AG04449 (cell line): ENCODE results near the gene ASZ1.

Experiments
- CTCF ChIA-PET: fragments of 350-600 bp; formaldehyde crosslinking; extraction: SDS; loops from one replicate; lab custom pipeline; 2021; ENCODE audit warnings: antibody characterized with exemption; lab: Yijun Ruan, JAX
- POLR2A ChIA-PET: fragments of 400-600, 350-600 bp; formaldehyde crosslinking; extraction: SDS; loops from one replicate; lab custom pipeline; 2020; ENCODE audit warnings: antibody characterized with exemption, inconsistent platforms; lab: Yijun Ruan, JAX
- DNase-seq: peaks from one replicate; pipeline ENCODE4 v3.0.0-alpha.2; 2010; ENCODE audit warnings: low read depth, low spot score
- H3K4me3 ChIP-seq: 2 replicates; pipeline ENCODE4 v1.5.1; 2011; ENCODE audit warnings: low read depth, mild to moderate bottlenecking, control low read depth, low read length
- CTCF ChIP-seq: IDR thresholded peaks from one replicate; pipeline ENCODE4 v1.5.1; 2011; ENCODE audit warnings: mild to moderate bottlenecking, moderate library complexity, low read length, control low read depth, inconsistent platforms; ENCODE audit not compliant: insufficient read depth; ENCODE audit errors: missing control alignments

ASZ1 gene

GRCh38 chr7:117324960-117325359 lies 102.3 kb downstream of the ASZ1 start:
- no peak overlapping the region; the same call in 1 of the 2 replicates for H3K4me3 ChIP-seq
- POLR2A ChIA-PET = interaction anchor here (1.7 kb wide), 1 partner anchor 73 kb away, joined by 4 read pairs; no protein-coding TSS in a partner anchor
- no peak for DNase-seq
- no peak for TF ChIP-seq CTCF
- CTCF ChIA-PET = interaction anchor here (1.0 to 2.6 kb wide), 4 partner anchors 10 to 197 kb away, joined by 3 to 8 read pairs (median 3); no protein-coding TSS in a partner anchor

DNA sequence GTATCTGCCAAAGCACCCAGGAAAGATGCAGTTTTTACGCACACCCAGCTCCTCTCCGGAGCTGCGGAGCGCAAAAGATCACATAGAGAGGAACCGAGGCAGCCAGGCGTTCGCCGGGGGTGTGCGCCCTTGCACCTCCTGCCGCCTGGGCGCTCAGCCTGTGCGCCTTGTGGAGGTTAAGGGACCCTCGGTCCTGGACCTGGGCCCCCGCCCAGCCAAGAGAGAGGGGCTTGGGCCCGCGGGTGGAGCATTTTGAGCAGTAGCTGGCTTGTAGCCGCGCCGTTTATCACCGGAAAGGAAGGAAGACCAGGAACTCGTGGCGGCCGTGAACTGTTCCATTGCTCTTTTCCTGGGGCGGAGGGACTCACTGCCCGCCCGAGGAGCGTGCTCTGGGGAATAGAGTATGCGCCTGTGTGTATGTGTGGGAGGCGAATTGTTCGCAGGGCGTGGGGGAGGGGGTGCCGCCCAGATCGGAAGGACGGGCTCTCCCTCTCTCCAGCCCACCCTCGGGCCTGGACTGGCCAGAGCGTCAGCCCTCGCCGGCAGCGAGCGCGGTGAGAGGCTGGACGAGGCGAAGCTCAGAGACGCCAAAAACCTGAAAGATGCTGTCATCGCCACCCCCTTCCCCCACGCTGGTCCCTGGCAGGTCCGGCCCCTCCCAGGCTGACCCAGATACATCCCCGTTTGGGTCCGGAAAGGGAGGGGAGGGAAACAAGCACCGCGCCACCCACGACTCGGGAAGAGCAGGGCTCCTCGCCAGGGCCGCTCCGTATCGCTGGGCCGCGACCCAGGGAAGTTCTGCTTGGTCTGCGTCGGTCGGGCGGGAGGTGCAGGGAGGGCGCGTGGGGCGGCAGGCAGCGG lies 103.2 kb downstream of the ASZ1 start:
- ChIA-PET POLR2A (interaction anchor here (0.7 to 1.8 kb wide), 5 partner anchors 25 to 400 kb away, joined by 3 to 7 read pairs (median 3); no protein-coding TSS in a partner anchor), CTCF (interaction anchor here (1.1 to 4.1 kb wide), 7 partner anchors 10 to 167 kb away, joined by 3 to 24 read pairs (median 3); no protein-coding TSS in a partner anchor)
- TF ChIP-seq CTCF = no peak
- peak overlapping the region; percentile 54 for H3K4me3 ChIP-seq
- DNase-seq = no peak

- TF ChIP-seq CTCF = no peak
- ChIA-PET POLR2A (interaction anchor here (0.7 to 1.8 kb wide), 6 partner anchors 26 to 399 kb away, joined by 3 to 7 read pairs (median 3); partner anchors contain the start of gene ST7), CTCF (interaction anchor here (1.1 to 4.1 kb wide), 6 partner anchors 11 to 166 kb away, joined by 3 to 24 read pairs (median 3); no protein-coding TSS in a partner anchor)
- H3K4me3 ChIP-seq = peak overlapping the region; percentile 54
- DNase-seq = no peak
Observed at GRCh38 chr7:117323305-117323850, 103.9 kb downstream of the ASZ1 start.

- POLR2A ChIA-PET = interaction anchor here (0.9 to 1.8 kb wide), 4 partner anchors 26 to 399 kb away, joined by 3 to 7 read pairs (median 3); partner anchors contain the start of gene ST7
- no peak for TF ChIP-seq CTCF
- CTCF ChIA-PET = interaction anchor here (1.1 to 4.1 kb wide), 4 partner anchors 11 to 165 kb away, joined by 3 to 24 read pairs (median 3); no protein-coding TSS in a partner anchor
- DNase-seq = no peak
- H3K4me3 ChIP-seq = peak within 1 kb of the TSS; percentile 54
Observed at GRCh38 chr7:117322741-117323304, 104.5 kb downstream of the ASZ1 start, which contains the start of gene WNT2. WNT2 (minus strand) TSS chr7:117323058; CDS start chr7:117322989, 69 bp downstream.

DNA sequence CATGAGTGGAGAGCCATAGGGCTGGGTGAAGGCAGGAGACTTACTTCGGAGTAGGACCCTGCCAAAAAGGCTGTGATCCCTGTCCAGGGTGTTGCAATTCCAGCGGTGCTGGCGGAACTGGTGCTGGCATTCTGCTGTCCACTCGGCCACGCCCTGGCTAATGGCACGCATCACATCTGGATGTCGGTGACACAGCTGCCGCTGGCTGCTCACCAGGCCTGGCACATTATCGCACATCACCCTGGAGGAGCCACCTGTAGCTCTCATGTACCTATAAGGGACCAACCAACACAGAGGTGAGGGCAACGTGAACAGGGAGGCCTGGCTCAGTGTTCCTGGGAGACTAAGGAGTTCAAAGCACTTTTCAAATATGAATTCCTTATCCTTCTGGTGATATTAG lies 106.8 kb downstream of the ASZ1 start:
- H3K4me3 ChIP-seq = no peak overlapping the region
- DNase-seq = no peak
- POLR2A ChIA-PET = no interaction called here
- CTCF ChIA-PET = interaction anchor here (1.1 to 4.1 kb wide), 4 partner anchors 9 to 107 kb away, joined by 3 to 24 read pairs (median 6); no protein-coding TSS in a partner anchor
- no peak for TF ChIP-seq CTCF
